Motor neuron (in vitro differentiated cells): Measurements from ENCODE around the gene RHBDL3. TPM values are rescaled to one million over a fixed set of nuclear protein-coding genes. Genes with fewer than 3 reads are reported as not detected.

Experiments used
- ATAC-seq, 8 experiments: fragments of 200-7000 bp; cut with Tn5 transposase; replicated peaks in 6 of 8; 2 replicates each; pipeline ENCODE4 v1.8.0; 2021; ENCODE audit warnings: mild to moderate bottlenecking in 8 of 8, moderate library complexity in 8 of 8
- H3K27ac ChIP-seq, 2 donors: fragments of 250-450 bp; sonication (Bioruptor Pico); 2 replicates each; pipeline ENCODE4 v1.9.0; 2021; ENCODE audit warnings: antibody characterized with exemption in 2 of 2, mild to moderate bottlenecking in 2 of 2, moderate library complexity in 1 of 2
- H3K4me1 ChIP-seq, 2 donors: fragments of 250-450 bp; sonication (Bioruptor Pico); replicated peaks in 1 of 2; 2 replicates each; pipeline ENCODE4 v1.6.1; 2021; ENCODE audit warnings: antibody characterized with exemption in 2 of 2, mild to moderate bottlenecking in 2 of 2, moderate library complexity in 1 of 2
- H3K4me3 ChIP-seq, 5 donors: fragments of 250-450 bp; sonication (Bioruptor Pico); 2 replicates each; pipeline ENCODE4 v1.9.0; 2021; ENCODE audit warnings: antibody characterized with exemption in 5 of 5, mild to moderate bottlenecking in 5 of 5, moderate library complexity in 4 of 5
- WGBS, 10 experiments: fragments of 450-650 bp; shearing (Covaris generic); methylation state at CpG; one replicate each; pipeline ENCODE4 v1.0.0; 2022; 5-methylcytosine and 5-hydroxymethylcytosine counted together
- in situ Hi-C, 9 experiments: fragments of 400-800 bp; cut with MboI; loops; one replicate each; pipeline ENCODE4 v1.15.0; 2021; ENCODE audit warnings: low sequenced_read_pairs in 9 of 9, low pct_unique_long_range_greater_than_20kb in 2 of 9; ENCODE audit not compliant: unreplicated experiment in 9 of 9
- total RNA-seq, 8 experiments: library from RNA; unstranded; fragments of 300-600 nt; gene quantifications; 2 replicates each; pipeline versions ENCODE4 v1.2.3 to v1.2.4, GENCODE V29; 2022

The RHBDL3 gene
- total RNA-seq, 8 experiments from 2014 or later, result 3.2 to 142 (median 19.9) TPM

DNA sequence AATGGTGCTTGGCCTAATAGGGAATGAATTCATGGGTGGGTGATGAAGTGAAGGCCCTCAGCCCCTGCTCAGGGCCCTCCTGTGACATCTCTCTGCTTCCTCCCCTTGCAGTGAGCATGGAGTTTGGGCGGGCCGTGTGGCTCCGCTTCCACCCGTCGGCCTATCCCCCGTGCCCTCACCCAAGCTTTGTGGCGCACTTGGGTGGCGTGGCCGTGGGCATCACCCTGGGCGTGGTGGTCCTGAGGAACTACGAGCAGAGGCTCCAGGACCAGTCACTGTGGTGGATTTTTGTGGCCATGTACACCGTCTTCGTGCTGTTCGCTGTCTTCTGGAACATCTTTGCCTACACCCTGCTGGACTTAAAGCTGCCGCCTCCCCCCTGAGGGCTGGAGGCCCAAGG, 55.2 kb downstream of the RHBDL3 start:
- 50 to 100% (median 92%) methylated on average over 1 to 10 of the region's 15 CpGs; no CpG with 5 or more reads in 4 of the 10 experiments for WGBS, 10 experiments
- no peak for ATAC-seq
- H3K4me3 ChIP-seq, result no peak overlapping the region
- H3K4me1 ChIP-seq, result peaks cover 11 to 18% of the 10 kb centered on the region in 2 donors
- H3K27ac ChIP-seq, result no peak overlapping the region
- in situ Hi-C loops, result no loop called here

DNA sequence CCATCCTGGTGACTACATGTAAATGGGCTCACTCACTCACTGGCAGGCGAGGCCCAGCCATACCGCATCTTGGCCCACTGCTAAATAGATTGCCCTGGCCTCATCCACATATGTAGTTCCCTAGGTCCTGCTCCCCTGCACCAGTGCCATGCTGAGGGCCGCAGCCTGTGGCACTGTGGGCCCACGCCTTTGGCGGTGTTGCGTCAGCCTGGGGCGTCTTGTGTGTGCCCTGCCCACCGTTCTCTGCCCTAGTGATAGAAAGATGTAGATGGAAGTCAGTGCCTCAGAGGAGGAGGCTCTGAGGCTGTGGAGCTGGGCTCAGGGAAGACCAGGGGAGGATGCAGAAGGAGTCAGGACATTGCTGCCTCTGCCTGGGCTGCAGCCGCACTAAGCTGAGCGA, 57.4 kb downstream of the RHBDL3 start:
- ATAC-seq, result peak in 4 of 8 experiments; percentile 3 to 29 (median 10)
- Histone ChIP-seq H3K4me3 (no peak overlapping the region), H3K27ac (peak overlapping the region in 1 of 2 donors; percentile 2), H3K4me1 (peaks cover 10 to 11% of the 10 kb centered on the region in 2 donors)
- WGBS, 10 experiments, result 100% methylated on average over 2 to 3 of the region's 10 CpGs; no CpG with 5 or more reads in 8 of the 10 experiments
- in situ Hi-C loops, result no loop called here

DNA sequence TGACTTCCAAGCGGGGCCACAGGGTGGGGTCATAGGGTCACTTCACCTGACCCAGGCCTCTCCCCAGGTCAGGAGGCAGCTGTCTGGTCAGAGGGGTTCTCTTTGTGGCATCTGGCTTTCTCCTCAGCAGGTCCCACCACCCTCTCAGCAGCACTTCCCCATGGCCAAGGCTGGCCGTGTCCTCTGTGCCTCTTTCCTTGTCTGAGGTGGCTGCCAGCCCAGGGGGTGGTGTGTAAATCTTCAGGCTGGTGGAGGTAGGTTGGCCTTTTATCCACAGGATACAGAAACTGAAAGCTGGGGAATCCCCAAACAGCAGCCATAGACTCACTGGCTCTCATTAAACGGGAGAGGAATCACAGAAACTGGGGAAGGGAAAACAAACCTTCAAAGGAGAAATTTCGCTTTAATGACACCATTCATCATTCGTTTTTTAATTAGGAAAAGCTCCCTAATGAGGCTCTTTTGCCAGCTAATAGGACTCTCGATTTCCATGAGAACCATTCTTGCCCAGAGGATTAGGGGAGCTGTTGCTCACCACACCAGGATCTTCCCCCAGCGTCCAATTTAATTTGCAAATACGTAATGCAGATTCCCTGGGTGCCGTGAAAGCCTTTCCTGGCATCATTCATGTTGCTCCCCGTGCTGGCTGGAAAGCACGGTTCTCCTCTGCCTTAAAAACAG, 58.3 kb downstream of the RHBDL3 start:
- 2 to 80% (median 18%) methylated on average over 1 to 8 of the region's 11 CpGs; no CpG with 5 or more reads in 1 of the 10 experiments for whole genome bisulfite sequencing, 10 experiments
- ATAC-seq, result peak; percentile 11 to 52 (median 26)
- Histone ChIP-seq H3K4me3 (no peak overlapping the region), H3K27ac (peak overlapping the region in 1 of 2 donors; percentile 2), H3K4me1 (peaks cover 10 to 11% of the 10 kb centered on the region in 2 donors)
- in situ Hi-C loops, result no loop called here

DNA sequence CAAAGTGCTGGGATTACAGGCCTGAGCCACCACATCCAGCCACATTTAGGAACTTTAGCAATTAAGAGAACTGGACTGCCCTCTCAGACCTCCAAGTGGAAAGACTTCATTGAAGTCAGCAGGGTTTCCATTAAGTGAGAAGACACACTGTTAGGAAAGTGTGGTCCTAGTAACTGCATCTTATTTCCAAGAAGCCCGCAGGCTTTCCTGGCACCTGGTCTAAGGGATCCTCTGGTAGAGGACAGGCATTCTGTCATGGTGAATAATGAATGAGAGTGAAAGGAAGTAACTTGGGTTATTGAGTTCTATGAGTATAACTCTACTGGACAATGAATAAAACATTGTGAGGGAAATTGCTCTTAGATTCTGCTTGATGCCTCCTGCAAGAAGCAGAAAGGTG, 62.3 kb downstream of the RHBDL3 start:
- no peak overlapping the region for H3K4me3 ChIP-seq
- no peak for ATAC-seq
- in situ Hi-C loops, result loop anchor here in 1 of 9 experiments (25.0 kb wide), 1 partner anchor 91 kb away; no protein-coding TSS in a partner anchor

DNA sequence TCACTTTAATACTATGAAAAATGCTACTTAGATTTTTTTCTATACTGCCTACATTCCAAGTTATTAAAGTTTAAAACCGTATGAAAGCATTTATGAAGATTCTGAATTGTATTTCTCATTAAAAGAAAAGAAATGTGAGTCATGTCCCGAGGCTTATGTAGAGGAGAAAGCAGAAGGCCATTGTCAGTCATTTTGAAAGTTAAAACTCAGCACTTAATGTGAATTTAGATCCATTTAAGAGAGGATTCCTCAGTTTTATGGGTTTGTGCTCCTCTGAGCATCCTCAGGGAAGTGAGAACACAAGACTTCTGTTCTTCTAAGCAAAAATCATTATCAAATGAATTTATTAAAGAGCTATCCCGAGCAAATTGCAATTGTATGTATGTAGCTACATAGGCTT, 64.5 kb downstream of the RHBDL3 start:
- Histone ChIP-seq H3K4me1 (no peaks in the 10 kb centered on the region), H3K4me3 (no peak overlapping the region), H3K27ac (no peak overlapping the region)
- 56 to 93% (median 78%) methylated on average over 2 to 3 of the region's 3 CpGs; no CpG with 5 or more reads in 1 of the 10 experiments for WGBS, 10 experiments
- in situ Hi-C loops, result loop anchor here in 1 of 9 experiments (25.0 kb wide), 1 partner anchor 93 kb away; no protein-coding TSS in a partner anchor
- no peak for ATAC-seq

More for the DNA sequence above, 62.3 kb downstream of the RHBDL3 start:
- 100% methylated on average over 1 of the region's 1 CpG; no CpG with 5 or more reads in 8 of the 10 experiments for WGBS, 10 experiments
- Histone ChIP-seq H3K27ac (no peak overlapping the region), H3K4me1 (peaks cover 10 to 11% of the 10 kb centered on the region in 2 donors)

DNA sequence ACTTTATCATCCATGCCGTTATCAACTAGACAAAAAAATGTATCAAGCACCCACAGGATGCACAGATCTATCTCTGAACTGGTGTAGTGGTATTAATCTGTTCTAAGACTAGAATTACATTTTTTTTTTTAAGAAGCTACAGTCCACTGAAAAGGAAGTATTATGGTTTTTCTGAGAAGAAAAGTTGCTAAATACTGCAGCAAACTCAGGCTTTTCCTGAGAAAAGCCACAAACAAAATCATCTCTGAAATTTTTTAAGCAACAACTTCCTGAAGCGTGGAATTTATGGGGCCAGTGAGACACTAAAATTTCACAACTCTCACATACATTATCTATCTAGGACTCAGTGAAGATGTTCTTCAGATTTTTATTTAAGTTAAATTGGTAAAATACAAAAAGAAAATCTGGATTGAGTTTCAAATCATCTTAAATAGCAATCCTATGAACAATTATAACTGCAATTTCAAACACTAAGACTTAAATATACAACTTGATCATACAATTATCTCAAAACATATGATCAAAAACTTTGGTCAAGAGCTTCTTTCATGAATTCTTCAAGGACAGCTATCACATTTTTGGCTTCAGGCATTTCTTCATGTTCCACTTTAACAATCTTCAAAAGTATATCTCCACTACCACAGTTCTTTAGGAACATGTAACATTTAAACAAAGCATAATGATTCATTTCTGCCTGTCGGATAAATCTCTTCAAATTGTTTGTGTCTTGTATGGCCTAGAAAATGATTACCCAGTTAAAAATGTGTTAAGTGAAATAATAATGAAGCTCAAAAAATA, 65.8 kb downstream of the RHBDL3 start:
- no peaks in the 10 kb centered on the region for H3K4me1 ChIP-seq
- in situ Hi-C loops, result loop anchor here in 1 of 9 experiments (25.0 kb wide), 1 partner anchor 94 kb away; no protein-coding TSS in a partner anchor
- no peak overlapping the region for H3K4me3 ChIP-seq
- WGBS, 10 experiments, result 80 to 100% (median 93%) methylated on average over 1 to 3 of the region's 3 CpGs
- no peak for ATAC-seq
- H3K27ac ChIP-seq, result no peak overlapping the region

DNA sequence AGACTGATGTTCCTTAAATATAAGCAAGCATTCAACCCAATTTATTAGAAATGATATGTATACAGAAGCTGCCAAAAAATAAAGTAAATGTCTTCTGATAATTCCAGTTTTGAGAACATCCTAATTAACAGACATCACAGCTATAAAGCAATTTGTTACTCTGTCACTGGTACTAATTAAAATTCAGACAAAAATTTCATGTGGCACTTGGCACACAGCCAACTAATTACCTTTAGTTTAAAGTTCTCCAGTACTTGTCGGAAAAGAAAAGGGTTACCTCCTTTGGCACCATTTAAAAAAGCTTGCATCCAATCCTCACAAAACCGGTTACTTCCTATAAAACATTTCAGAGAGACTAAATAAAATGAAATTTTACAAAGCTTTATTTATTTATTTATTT, 67.6 kb downstream of the RHBDL3 start:
- in situ Hi-C loops, result loop anchor here in 1 of 9 experiments (25.0 kb wide), 1 partner anchor 96 kb away; no protein-coding TSS in a partner anchor
- Histone ChIP-seq H3K4me3 (no peak overlapping the region), H3K27ac (no peak overlapping the region), H3K4me1 (no peaks in the 10 kb centered on the region)
- no peak for ATAC-seq
- WGBS, 10 experiments, result 67 to 96% (median 86%) methylated on average over 2 of the region's 2 CpGs; no CpG with 5 or more reads in 2 of the 10 experiments

DNA sequence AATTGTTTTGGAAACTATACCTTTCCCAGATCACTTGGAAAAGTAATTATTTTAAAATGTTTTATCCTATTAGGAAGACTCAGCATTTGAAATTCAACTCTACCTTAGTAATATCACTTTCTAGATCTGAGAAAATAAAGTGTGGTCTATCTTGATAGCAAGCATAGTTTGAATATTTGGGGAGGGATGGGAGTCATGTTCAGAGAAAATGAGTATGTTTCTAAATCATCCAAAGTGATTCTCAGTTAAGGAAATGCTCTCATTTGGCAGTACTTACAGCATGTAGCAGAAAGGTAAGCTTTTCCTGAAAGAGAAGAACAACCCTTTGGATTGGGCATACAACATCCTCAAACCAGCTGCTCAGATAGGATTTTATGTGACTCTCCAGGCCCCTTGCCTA, 69.4 kb downstream of the RHBDL3 start:
- Histone ChIP-seq H3K27ac (no peak overlapping the region), H3K4me1 (no peaks in the 10 kb centered on the region), H3K4me3 (no peak overlapping the region)
- in situ Hi-C loops, result loop anchor here in 1 of 9 experiments (25.0 kb wide), 1 partner anchor 98 kb away; no protein-coding TSS in a partner anchor
- ATAC-seq, result no peak

DNA sequence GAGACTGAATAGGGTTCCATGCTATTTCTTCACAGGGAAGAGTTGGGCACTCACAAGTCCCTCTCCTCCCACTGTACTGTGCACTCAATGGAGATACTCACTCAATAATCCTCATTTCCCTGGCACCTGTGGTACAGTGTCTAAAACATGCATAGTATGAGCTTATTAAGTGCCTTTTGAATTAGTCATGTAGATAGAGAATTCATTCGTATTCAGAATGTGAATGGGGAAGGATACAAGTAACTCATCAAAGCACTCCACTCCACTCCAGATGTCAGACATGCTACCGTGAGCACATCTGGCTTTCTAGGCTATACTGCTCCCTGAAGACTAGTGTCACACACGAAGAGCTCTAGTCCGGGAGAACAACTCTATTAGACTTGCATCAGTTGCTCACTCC, 70.1 kb downstream of the RHBDL3 start:
- H3K4me3 ChIP-seq, result no peak overlapping the region
- no peak overlapping the region for H3K27ac ChIP-seq
- ATAC-seq, result peak in 6 of 8 experiments; percentile 44 to 100 (median 82)
- H3K4me1 ChIP-seq, result no peaks in the 10 kb centered on the region
- WGBS, 10 experiments, result 20 to 100% (median 82%) methylated on average over 1 to 3 of the region's 4 CpGs; no CpG with 5 or more reads in 4 of the 10 experiments
- in situ Hi-C loops, result loop anchor here in 1 of 9 experiments (25.0 kb wide), 1 partner anchor 98 kb away; no protein-coding TSS in a partner anchor

DNA sequence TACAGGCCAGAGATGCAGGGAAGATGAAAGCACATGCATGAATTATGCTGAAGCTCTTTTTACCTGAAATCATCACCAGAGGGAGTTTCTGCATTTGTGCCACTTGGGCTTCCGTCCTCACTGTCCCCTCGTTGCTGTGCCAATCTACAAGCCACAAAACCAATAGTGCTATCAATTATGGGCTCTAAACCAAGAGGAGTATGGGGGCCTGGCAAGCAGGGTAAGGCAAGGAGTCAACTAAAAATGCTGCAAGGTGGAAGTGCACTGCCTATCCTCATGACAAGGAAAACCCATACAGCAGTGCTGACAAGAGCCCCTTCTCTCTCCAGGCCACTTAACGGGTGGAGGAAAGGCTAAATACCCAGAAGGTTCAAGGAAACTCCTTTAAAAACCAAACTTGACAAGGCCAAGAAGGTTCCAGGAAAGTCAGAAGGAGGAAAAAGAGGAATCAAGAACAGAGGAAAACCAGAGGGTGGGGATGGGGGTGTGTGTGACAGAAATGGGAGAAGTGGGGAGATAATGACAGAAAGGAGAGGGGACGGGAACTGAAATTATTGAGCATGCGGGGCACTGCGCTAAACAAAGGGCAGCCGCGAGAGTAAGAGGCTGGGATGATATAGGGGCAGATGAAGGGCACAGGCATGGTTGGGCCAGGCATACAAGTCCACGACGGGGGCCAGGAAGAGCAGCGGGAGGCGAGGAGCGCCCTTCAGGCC, 75.7 kb downstream of the RHBDL3 start:
- ATAC-seq, result peak in 1 of 8 experiments; percentile 10
- in situ Hi-C loops, result loop anchor here in 1 of 9 experiments (25.0 kb wide), 1 partner anchor 104 kb away; no protein-coding TSS in a partner anchor
- peak overlapping the region; percentile 49 to 85 (median 57) for H3K4me3 ChIP-seq
- H3K4me1 ChIP-seq, result peaks cover 7 to 13% of the 10 kb centered on the region in 2 donors
- 0 to 27% (median 12%) methylated on average over 1 to 5 of the region's 13 CpGs; no CpG with 5 or more reads in 4 of the 10 experiments for WGBS, 10 experiments
- H3K27ac ChIP-seq, result peak overlapping the region; percentile 71 to 86

DNA sequence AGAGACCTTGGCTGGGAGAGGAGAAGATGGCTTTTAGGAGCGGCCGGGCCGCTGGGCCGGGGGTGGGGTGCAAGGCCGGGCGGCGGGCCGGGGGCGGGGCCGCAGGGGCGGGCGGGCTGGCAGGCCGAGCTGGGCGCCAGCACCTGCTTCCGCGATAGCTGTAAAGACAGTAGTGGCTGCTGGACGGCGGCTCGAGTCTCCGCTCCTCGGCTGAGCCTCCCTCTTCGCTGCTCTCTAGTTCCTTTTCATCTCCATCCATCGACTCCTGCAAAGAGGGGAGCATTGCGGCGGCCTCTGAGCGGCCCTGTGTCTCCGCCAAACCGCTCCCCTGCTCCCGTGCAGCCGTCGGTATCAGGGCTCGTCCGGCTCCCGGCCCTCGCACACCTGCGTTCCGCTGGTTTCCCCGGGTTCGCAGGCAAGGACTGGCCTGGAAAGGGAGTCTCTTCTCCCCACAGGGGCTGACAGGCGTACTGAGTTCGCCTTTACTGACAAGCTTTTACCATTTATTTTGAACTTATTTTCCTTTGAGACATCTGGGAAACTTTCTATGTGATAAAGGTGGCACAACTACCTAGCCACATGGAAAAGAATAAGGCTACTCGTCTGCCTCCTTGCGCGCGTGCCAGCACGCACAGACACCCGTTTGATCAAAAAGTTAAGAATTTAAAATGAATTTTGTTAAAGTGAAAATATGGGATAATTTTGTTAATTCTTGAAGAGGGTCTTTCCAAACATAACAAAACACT, 76.4 kb downstream of the RHBDL3 start, which contains the start of gene C17orf75:
TSS of gene C17orf75 (minus strand) at position 317 of the 746 bp plus-strand sequence. CDS start at position 283, 34 bp downstream.
- peak; percentile 97 to 98 (median 98) for ATAC-seq
- WGBS, 10 experiments, result 0 to 100% (median 24%) methylated on average over 1 to 14 of the region's 47 CpGs
- H3K4me1 ChIP-seq, result peaks cover 7 to 13% of the 10 kb centered on the region in 2 donors
- H3K27ac ChIP-seq, result peak within 1 kb of the TSS; percentile 71 to 86
- H3K4me3 ChIP-seq, result peak within 1 kb of the TSS; percentile 49 to 85 (median 57)
- in situ Hi-C loops, result loop anchor here in 1 of 9 experiments (25.0 kb wide), 1 partner anchor 105 kb away; no protein-coding TSS in a partner anchor
